ENCODE data around the gene KEL.

Gene KEL

DNA sequence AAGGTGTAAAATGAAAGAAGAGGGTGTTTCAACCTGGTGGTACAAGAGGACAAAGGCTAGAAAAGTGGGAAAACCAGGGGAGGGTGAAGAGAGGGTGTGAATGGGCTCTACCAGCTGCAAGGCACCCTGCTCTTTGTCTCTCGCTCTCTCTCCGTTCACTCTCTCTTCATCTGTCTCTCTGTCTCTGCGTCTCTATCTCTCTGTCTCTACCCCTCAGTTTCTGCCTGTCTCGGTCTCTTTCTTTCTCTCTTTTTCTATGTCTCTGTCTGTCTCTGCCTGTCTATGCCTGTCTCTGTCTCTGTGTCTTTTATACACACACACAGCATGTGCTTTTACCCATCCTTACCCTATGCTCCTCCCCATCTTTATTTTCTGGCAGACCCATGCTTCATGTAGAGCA, 23.6 kb downstream of the KEL start:
- Histone ChIP-seq H3K4me1 (ENCODE audit: insufficient read depth, insufficient read length) (no peaks in the 10 kb centered on the region), H3K27me3 (ENCODE audit: insufficient read depth, insufficient read length) (no peaks in the 10 kb centered on the region), H3K9me3 (ENCODE audit: insufficient read depth, low read length) (no peaks in the 10 kb centered on the region), H3K4me3 (ENCODE audit: insufficient read length, low read depth) (no peak overlapping the region), H3K36me3 (ENCODE audit: insufficient read depth, insufficient read length, low read length) (no peaks in the 10 kb centered on the region), H3K9ac (ENCODE audit: insufficient read length, low read depth) (no peak overlapping the region)
- no peak for DNase-seq (ENCODE audit: low read depth, low spot score)
- no peak for TF ChIP-seq SUZ12 (IDR thresholded peaks at IDR 0.05; ENCODE audit: extremely low read depth, insufficient read depth, insufficient read length)
- no peak for TF ChIP-seq ZNF274 (IDR thresholded peaks at IDR 0.05; ENCODE audit: low read depth, low read length)
- TF ChIP-seq YY1 (IDR thresholded peaks at IDR 0.05; ENCODE audit: insufficient read depth, insufficient read length), result no peak

GRCh38 chr7:142935941-142936565, 26.1 kb downstream of the KEL start:
- TF ChIP-seq SUZ12 (IDR thresholded peaks at IDR 0.05; ENCODE audit: extremely low read depth, insufficient read depth, insufficient read length), result no peak
- TF ChIP-seq YY1 (IDR thresholded peaks at IDR 0.05; ENCODE audit: insufficient read depth, insufficient read length), result no peak
- no peak for TF ChIP-seq ZNF274 (IDR thresholded peaks at IDR 0.05; ENCODE audit: low read depth, low read length)
- H3K9ac ChIP-seq (ENCODE audit: insufficient read length, low read depth), result no peak overlapping the region
- no peaks in the 10 kb centered on the region for H3K36me3 ChIP-seq (ENCODE audit: insufficient read depth, insufficient read length, low read length)
- H3K4me1 ChIP-seq (ENCODE audit: insufficient read depth, insufficient read length), result no peaks in the 10 kb centered on the region
- H3K4me3 ChIP-seq (ENCODE audit: insufficient read length, low read depth), result no peak overlapping the region
- H3K27me3 ChIP-seq (ENCODE audit: insufficient read depth, insufficient read length), result no peaks in the 10 kb centered on the region
- DNase-seq (ENCODE audit: low read depth, low spot score), result no peak
- no peaks in the 10 kb centered on the region for H3K9me3 ChIP-seq (ENCODE audit: insufficient read depth, low read length)

DNA sequence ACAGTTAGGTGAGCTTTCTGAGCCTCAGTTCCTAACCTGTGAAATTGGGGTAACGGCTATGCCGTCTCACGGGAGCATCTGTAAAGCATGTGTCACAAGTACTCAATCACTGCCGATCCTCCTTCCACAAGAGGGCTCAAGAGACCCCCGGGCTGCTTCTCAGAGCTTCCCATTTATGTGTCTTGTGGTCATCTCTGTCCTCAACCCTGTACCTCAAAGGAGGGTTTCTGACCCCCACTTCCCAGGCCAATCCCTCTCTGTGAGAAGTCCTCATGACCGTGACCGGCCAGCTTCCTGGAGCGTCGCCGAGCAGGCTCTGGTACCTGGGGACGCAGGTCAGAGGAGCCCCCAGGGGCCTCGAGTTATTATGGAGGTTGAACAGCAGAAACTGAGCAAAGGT, 28.1 kb downstream of the KEL start:
- no peak overlapping the region for H3K9ac ChIP-seq (ENCODE audit: insufficient read length, low read depth)
- H3K4me3 ChIP-seq (ENCODE audit: insufficient read length, low read depth), result no peak overlapping the region
- TF ChIP-seq ZNF274 (IDR thresholded peaks at IDR 0.05; ENCODE audit: low read depth, low read length) (no peak), SUZ12 (IDR thresholded peaks at IDR 0.05; ENCODE audit: extremely low read depth, insufficient read depth, insufficient read length) (no peak), YY1 (IDR thresholded peaks at IDR 0.05; ENCODE audit: insufficient read depth, insufficient read length) (no peak)
- H3K9me3 ChIP-seq (ENCODE audit: insufficient read depth, low read length), result no peaks in the 10 kb centered on the region
- no peak for DNase-seq (ENCODE audit: low read depth, low spot score)
- H3K4me1 ChIP-seq (ENCODE audit: insufficient read depth, insufficient read length), result no peaks in the 10 kb centered on the region
- no peaks in the 10 kb centered on the region for H3K36me3 ChIP-seq (ENCODE audit: insufficient read depth, insufficient read length, low read length)
- no peaks in the 10 kb centered on the region for H3K27me3 ChIP-seq (ENCODE audit: insufficient read depth, insufficient read length)

GRCh38 chr7:142933624-142934023, 28.5 kb downstream of the KEL start, which contains the start of gene TRPV5:
Gene TRPV5 (minus strand): TSS chr7:142933746. CDS start chr7:142933459, 287 bp downstream.
- Histone ChIP-seq H3K9me3 (ENCODE audit: insufficient read depth, low read length) (no peaks in the 10 kb centered on the region), H3K9ac (ENCODE audit: insufficient read length, low read depth) (no peak within 1 kb of the TSS), H3K4me1 (ENCODE audit: insufficient read depth, insufficient read length) (no peaks in the 10 kb centered on the region), H3K4me3 (ENCODE audit: insufficient read length, low read depth) (no peak within 1 kb of the TSS), H3K27me3 (ENCODE audit: insufficient read depth, insufficient read length) (no peaks in the 10 kb centered on the region), H3K36me3 (ENCODE audit: insufficient read depth, insufficient read length, low read length) (no peaks in the 10 kb centered on the region)
- DNase-seq (ENCODE audit: low read depth, low spot score), result no peak
- TF ChIP-seq ZNF274 (IDR thresholded peaks at IDR 0.05; ENCODE audit: low read depth, low read length), result no peak

DNA sequence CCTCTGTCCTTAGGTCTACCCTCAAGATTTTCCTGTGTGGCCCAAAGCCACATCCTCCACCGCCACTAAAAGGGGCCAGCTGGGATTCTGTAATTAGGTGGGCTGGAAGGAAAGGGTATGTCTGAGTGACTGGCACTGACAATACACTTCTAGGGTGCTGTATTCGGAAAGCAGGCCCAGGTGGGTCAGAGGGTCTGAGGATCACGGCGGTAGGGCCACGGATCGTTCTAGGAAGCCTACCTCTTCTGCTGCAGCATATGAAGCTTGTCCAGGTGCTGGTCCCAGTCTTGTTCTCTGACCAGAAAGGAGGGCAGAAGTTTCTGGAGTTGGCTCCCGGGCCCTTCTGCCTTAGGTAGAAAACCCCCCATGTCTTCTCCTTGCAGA, 29.1 kb downstream of the KEL start:
- no peak overlapping the region for H3K4me3 ChIP-seq (ENCODE audit: insufficient read length, low read depth)
- H3K27me3 ChIP-seq (ENCODE audit: insufficient read depth, insufficient read length), result no peaks in the 10 kb centered on the region
- DNase-seq (ENCODE audit: low read depth, low spot score), result no peak
- TF ChIP-seq ZNF274 (IDR thresholded peaks at IDR 0.05; ENCODE audit: low read depth, low read length) (no peak), YY1 (IDR thresholded peaks at IDR 0.05; ENCODE audit: insufficient read depth, insufficient read length) (no peak), SUZ12 (IDR thresholded peaks at IDR 0.05; ENCODE audit: extremely low read depth, insufficient read depth, insufficient read length) (no peak)
- H3K9me3 ChIP-seq (ENCODE audit: insufficient read depth, low read length), result no peaks in the 10 kb centered on the region
- no peaks in the 10 kb centered on the region for H3K4me1 ChIP-seq (ENCODE audit: insufficient read depth, insufficient read length)
- no peak overlapping the region for H3K9ac ChIP-seq (ENCODE audit: insufficient read length, low read depth)
- no peaks in the 10 kb centered on the region for H3K36me3 ChIP-seq (ENCODE audit: insufficient read depth, insufficient read length, low read length)

GRCh38 chr7:142932386-142933091, 29.6 kb downstream of the KEL start:
- no peak for DNase-seq (ENCODE audit: low read depth, low spot score)
- no peak for TF ChIP-seq SUZ12 (IDR thresholded peaks at IDR 0.05; ENCODE audit: extremely low read depth, insufficient read depth, insufficient read length)
- Histone ChIP-seq H3K9me3 (ENCODE audit: insufficient read depth, low read length) (no peaks in the 10 kb centered on the region), H3K9ac (ENCODE audit: insufficient read length, low read depth) (no peak overlapping the region), H3K36me3 (ENCODE audit: insufficient read depth, insufficient read length, low read length) (no peaks in the 10 kb centered on the region), H3K27me3 (ENCODE audit: insufficient read depth, insufficient read length) (no peaks in the 10 kb centered on the region), H3K4me1 (ENCODE audit: insufficient read depth, insufficient read length) (no peaks in the 10 kb centered on the region), H3K4me3 (ENCODE audit: insufficient read length, low read depth) (no peak overlapping the region)

GRCh38 chr7:142930126-142930730, 31.9 kb downstream of the KEL start:
- H3K36me3 ChIP-seq (ENCODE audit: insufficient read depth, insufficient read length, low read length), result no peaks in the 10 kb centered on the region
- no peak for DNase-seq (ENCODE audit: low read depth, low spot score)
- TF ChIP-seq ZNF274 (IDR thresholded peaks at IDR 0.05; ENCODE audit: low read depth, low read length) (no peak), SUZ12 (IDR thresholded peaks at IDR 0.05; ENCODE audit: extremely low read depth, insufficient read depth, insufficient read length) (no peak), YY1 (IDR thresholded peaks at IDR 0.05; ENCODE audit: insufficient read depth, insufficient read length) (no peak)
- H3K9ac ChIP-seq (ENCODE audit: insufficient read length, low read depth), result no peak overlapping the region
- H3K27me3 ChIP-seq (ENCODE audit: insufficient read depth, insufficient read length), result no peaks in the 10 kb centered on the region
- no peaks in the 10 kb centered on the region for H3K4me1 ChIP-seq (ENCODE audit: insufficient read depth, insufficient read length)
- no peak overlapping the region for H3K4me3 ChIP-seq (ENCODE audit: insufficient read length, low read depth)
- H3K9me3 ChIP-seq (ENCODE audit: insufficient read depth, low read length), result no peaks in the 10 kb centered on the region
